ENCODE results near the gene PCNX3.

- no peak for TF ChIP-seq POLR2A (IDR thresholded peaks at IDR 0.05)
- TF ChIP-seq, protein P1, sequence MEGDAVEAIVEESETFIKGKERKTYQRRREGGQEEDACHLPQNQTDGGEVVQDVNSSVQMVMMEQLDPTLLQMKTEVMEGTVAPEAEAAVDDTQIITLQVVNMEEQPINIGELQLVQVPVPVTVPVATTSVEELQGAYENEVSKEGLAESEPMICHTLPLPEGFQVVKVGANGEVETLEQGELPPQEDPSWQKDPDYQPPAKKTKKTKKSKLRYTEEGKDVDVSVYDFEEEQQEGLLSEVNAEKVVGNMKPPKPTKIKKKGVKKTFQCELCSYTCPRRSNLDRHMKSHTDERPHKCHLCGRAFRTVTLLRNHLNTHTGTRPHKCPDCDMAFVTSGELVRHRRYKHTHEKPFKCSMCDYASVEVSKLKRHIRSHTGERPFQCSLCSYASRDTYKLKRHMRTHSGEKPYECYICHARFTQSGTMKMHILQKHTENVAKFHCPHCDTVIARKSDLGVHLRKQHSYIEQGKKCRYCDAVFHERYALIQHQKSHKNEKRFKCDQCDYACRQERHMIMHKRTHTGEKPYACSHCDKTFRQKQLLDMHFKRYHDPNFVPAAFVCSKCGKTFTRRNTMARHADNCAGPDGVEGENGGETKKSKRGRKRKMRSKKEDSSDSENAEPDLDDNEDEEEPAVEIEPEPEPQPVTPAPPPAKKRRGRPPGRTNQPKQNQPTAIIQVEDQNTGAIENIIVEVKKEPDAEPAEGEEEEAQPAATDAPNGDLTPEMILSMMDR (IDR thresholded peaks at IDR 0.05), result no peak
These were observed 3.6 kb upstream of the PCNX3 start for GRCh38 chr11:65611758-65612603.
